Body of pancreas (tissue), 4 donors: ENCODE measurements around the gene SLK. TPM values are rescaled to one million over a fixed set of nuclear protein-coding genes. Genes with fewer than 3 reads are reported as not detected.

Source experiments
- ATAC-seq: fragments of 150-250 bp; one replicate; pipeline ENCODE4 v1.9.1; 2016
- DNase-seq, 4 donors: peaks; one replicate each; pipeline ENCODE4 v3.0.0-alpha.2; 2019
- H3K27ac ChIP-seq, 4 donors: fragments of 200-600 bp; sonication (generic); 1 replicate in 3 of 4; 2 replicates in 1 of 4; pipeline versions ENCODE4 v1.5.1 to v1.6.1; 2016 to 2019; ENCODE audit warnings: mild to moderate bottlenecking in 1 of 4, mixed read lengths in 1 of 4, moderate library complexity in 1 of 4
- H3K27me3 ChIP-seq, 2 donors: fragments of 200-600 bp; sonication (generic); one replicate each; pipeline ENCODE4 v1.6.0; 2016; ENCODE audit warnings: mild to moderate bottlenecking in 1 of 2
- H3K36me3 ChIP-seq, 2 donors: fragments of 200-600 bp; sonication (generic); replicated peaks in 1 of 2; 2 replicates each; pipeline ENCODE4 v1.5.1; 2016; ENCODE audit warnings: low read depth in 2 of 2; ENCODE audit not compliant: insufficient read depth in 1 of 2
- H3K4me1 ChIP-seq: fragments of 200-600 bp; sonication (generic); one replicate; pipeline ENCODE4 v1.6.0; 2016
- H3K4me3 ChIP-seq, 2 donors: fragments of 200-600 bp; sonication (generic); 1 replicate in 1 of 2; 2 replicates in 1 of 2; pipeline ENCODE4 v1.5.1; 2016 to 2019
- H3K9me3 ChIP-seq, 3 donors: fragments of 200-600 bp; sonication (generic); 1 replicate in 2 of 3; 2 replicates in 1 of 3; pipeline ENCODE4 v1.5.1; 2016
- POLR2A ChIP-seq, 3 donors: fragments of 450-650 bp; IDR thresholded peaks; one replicate each; pipeline ENCODE4 v1.6.1; 2016; ENCODE audit warnings: antibody characterized with exemption in 3 of 3, mild to moderate bottlenecking in 2 of 3
- WGBS, 2 donors: methylation state at CpG; one replicate each; pipeline ENCODE4 v1.1.5; 2017; 5-methylcytosine and 5-hydroxymethylcytosine counted together
- intact Hi-C: fragments of 100-400 bp; cut with DNase I; formaldehyde crosslinking; loops from one replicate; pipeline ENCODE4 v1.15.1; 2023
- total RNA-seq, 2 donors: library from RNA; depleted of rRNA; stranded (reverse); fragments of >200 nt; gene quantifications; one replicate each; pipeline ENCODE4 v1.1.0, GENCODE V29; 2016
- TF ChIP-seq, protein P1 (sequence below), 7 experiments: fragments of 450-650 bp in 4 of 7; fragments of 200-600 bp in 3 of 7; sonication (generic) in 3 of 7; IDR thresholded peaks; one replicate each; pipeline ENCODE4 v1.5.1; 2016 to 2019; ENCODE audit warnings: antibody characterized with exemption in 7 of 7

The SLK gene
- total RNA-seq, 2 donors from 2014 or later: 23.7 to 25.9 TPM

DNA sequence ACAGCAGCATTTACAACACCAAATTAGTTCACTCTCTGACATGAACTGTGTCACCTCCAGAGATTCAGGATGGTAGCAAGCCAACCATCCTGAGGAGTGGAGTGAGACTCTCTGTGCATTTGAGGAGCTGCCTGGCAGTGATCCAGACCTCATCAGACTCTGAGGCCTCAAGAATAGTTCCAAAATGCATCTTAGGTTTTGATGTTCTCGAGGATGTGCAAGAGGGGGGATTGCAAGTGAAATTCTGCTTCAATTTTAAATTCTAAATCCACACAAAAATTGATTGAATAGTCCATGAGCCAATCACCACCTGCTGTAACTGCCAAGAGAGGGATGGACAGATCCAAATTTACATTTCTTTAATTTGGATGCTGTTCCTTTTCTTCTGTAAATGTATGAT, 49.7 kb downstream of the SLK start:
- WGBS, 2 donors: 78 to 87% methylated on average over 1 of the region's 1 CpG
- intact Hi-C loops: no loop called here
- peaks cover 12 to 20% of the 10 kb centered on the region in 2 donors for H3K36me3 ChIP-seq

DNA sequence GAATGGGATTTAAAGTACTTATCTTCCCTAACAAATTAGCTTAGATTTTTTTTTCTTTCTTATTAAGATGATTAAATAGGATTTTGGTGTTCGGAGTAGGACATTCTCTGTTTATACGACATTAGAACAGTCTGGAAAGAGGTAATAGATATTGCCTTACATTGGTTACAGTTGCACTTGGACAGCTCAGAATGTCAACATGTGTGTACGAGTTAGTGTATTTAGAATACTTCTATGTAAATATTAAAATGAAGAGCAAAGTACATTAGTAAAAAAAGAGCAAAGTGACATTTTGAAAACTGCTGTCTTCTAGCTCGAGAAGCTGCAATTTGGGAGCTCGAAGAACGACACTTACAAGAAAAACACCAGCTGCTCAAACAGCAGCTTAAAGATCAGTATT, 51.5 kb downstream of the SLK start:
- no peak overlapping the region for H3K27ac ChIP-seq
- no peaks in the 10 kb centered on the region for H3K9me3 ChIP-seq
- DNase-seq: no peak
- intact Hi-C loops: no loop called here
- no peaks in the 10 kb centered on the region for H3K27me3 ChIP-seq
- 88 to 89% methylated on average over 6 of the region's 6 CpGs for WGBS, 2 donors
- peaks cover 16 to 24% of the 10 kb centered on the region in 2 donors for H3K36me3 ChIP-seq
- no peaks in the 10 kb centered on the region for H3K4me1 ChIP-seq
- TF ChIP-seq, protein P1, sequence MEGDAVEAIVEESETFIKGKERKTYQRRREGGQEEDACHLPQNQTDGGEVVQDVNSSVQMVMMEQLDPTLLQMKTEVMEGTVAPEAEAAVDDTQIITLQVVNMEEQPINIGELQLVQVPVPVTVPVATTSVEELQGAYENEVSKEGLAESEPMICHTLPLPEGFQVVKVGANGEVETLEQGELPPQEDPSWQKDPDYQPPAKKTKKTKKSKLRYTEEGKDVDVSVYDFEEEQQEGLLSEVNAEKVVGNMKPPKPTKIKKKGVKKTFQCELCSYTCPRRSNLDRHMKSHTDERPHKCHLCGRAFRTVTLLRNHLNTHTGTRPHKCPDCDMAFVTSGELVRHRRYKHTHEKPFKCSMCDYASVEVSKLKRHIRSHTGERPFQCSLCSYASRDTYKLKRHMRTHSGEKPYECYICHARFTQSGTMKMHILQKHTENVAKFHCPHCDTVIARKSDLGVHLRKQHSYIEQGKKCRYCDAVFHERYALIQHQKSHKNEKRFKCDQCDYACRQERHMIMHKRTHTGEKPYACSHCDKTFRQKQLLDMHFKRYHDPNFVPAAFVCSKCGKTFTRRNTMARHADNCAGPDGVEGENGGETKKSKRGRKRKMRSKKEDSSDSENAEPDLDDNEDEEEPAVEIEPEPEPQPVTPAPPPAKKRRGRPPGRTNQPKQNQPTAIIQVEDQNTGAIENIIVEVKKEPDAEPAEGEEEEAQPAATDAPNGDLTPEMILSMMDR (IDR thresholded peaks at IDR 0.05): no peak
- no peak for TF ChIP-seq POLR2A (IDR thresholded peaks at IDR 0.05)
- ATAC-seq: no peak
- H3K4me3 ChIP-seq: no peak overlapping the region

More for the DNA sequence above, 49.7 kb downstream of the SLK start:
- DNase-seq (peak in 1 of 4 donors; percentile 11), ATAC-seq (no peak)
- Histone ChIP-seq H3K27ac (no peak overlapping the region), H3K4me1 (no peaks in the 10 kb centered on the region), H3K27me3 (no peaks in the 10 kb centered on the region), H3K9me3 (no peaks in the 10 kb centered on the region), H3K4me3 (no peak overlapping the region)
- TF ChIP-seq POLR2A (IDR thresholded peaks at IDR 0.05): no peak
- TF ChIP-seq, protein P1 (IDR thresholded peaks at IDR 0.05): no peak

DNA sequence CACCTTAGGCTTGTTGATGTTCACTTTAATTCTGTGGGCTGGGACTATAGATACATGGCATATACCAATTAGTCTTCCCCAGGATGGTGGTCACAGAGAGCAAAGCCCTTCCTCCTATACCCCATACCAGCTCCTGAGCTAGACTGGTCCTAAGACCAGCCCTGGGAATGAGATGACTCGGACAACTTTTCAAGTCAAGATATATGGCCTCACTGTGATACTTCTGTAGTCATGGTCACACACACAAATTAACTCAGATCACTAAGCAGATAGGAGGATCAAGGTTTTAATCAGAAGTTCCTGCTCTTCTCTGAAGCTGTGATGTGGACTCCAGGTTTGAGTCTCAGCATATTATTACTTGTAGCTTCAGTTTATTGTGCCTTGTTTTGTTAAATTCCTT, 53.1 kb downstream of the SLK start:
- DNase-seq: no peak
- TF ChIP-seq, protein P1 (IDR thresholded peaks at IDR 0.05): no peak
- TF ChIP-seq POLR2A (IDR thresholded peaks at IDR 0.05): no peak
- H3K4me1 ChIP-seq: no peaks in the 10 kb centered on the region
- no peaks in the 10 kb centered on the region for H3K27me3 ChIP-seq
- no peak overlapping the region for H3K27ac ChIP-seq
- WGBS, 2 donors: 92 to 93% methylated on average over 1 of the region's 1 CpG
- intact Hi-C loops: no loop called here
- ATAC-seq: no peak
- no peaks in the 10 kb centered on the region for H3K9me3 ChIP-seq
- H3K4me3 ChIP-seq: no peak overlapping the region
- peaks cover 16 to 33% of the 10 kb centered on the region in 2 donors for H3K36me3 ChIP-seq

DNA sequence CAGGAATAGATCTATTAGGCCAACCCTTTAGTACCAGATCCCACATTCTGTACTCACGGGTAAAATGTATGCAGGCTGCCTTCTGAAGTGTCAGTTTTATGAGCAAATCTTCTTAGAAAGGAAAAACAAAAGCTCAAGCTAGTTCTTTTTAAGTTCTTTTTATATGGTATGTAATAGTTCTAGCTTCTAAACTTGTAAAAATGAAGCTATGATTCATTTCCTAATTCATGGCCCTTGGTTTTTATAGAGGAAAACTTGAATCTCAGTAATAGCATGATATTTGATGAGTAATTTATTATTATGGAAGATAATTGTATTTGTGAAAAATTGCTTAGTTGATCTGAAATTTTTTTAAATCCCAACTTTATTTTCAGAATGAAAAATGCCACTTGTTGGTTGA, 54.3 kb downstream of the SLK start:
- peaks cover 16 to 36% of the 10 kb centered on the region in 2 donors for H3K36me3 ChIP-seq
- ATAC-seq (no peak), DNase-seq (no peak)
- TF ChIP-seq, protein P1 (IDR thresholded peaks at IDR 0.05): no peak
- no peak for TF ChIP-seq POLR2A (IDR thresholded peaks at IDR 0.05)
- no peaks in the 10 kb centered on the region for H3K27me3 ChIP-seq
- intact Hi-C loops: no loop called here
- H3K27ac ChIP-seq: no peak overlapping the region
- 94 to 100% methylated on average over 1 of the region's 1 CpG for WGBS, 2 donors
- no peaks in the 10 kb centered on the region for H3K9me3 ChIP-seq
- H3K4me3 ChIP-seq: no peak overlapping the region
- H3K4me1 ChIP-seq: no peaks in the 10 kb centered on the region

DNA sequence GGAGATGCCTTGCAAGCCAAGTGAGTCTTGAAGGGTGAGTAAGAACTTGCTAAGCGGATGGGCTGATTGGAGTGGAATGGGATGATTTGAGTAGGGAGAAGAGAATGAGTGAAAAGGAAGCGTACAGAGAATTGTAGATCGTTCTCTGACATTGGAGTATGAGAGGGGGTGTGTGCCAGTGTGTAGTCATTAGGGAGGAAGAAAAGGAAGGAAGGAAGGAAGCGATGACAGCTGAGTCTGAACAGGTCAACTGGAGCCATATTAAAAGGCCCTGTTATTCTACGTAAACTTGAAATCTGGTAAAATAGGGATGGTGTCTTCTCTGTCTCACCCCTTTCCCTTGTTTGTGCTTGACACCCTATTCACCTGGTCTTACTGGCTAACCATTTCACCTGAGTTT, 55.1 kb downstream of the SLK start:
- intact Hi-C loops: no loop called here
- Histone ChIP-seq H3K27ac (no peak overlapping the region), H3K9me3 (no peaks in the 10 kb centered on the region), H3K4me1 (no peaks in the 10 kb centered on the region), H3K36me3 (peaks cover 16 to 38% of the 10 kb centered on the region in 2 donors), H3K4me3 (no peak overlapping the region), H3K27me3 (no peaks in the 10 kb centered on the region)
- ATAC-seq (no peak), DNase-seq (no peak)
- no peak for TF ChIP-seq POLR2A (IDR thresholded peaks at IDR 0.05)
- TF ChIP-seq, protein P1 (IDR thresholded peaks at IDR 0.05): no peak
- WGBS, 2 donors: 90 to 95% methylated on average over 5 of the region's 5 CpGs
